Epithelial cell of esophagus (primary cell): ENCODE measurements around the gene WBP11.
"Not testable (repeated sequence)": the region's sequence is repeated elsewhere in the genome, so short reads cannot be mapped to it uniquely, and the experiment has no call there.

ENCODE experiments used
- DNase-seq: peaks from one replicate; pipeline ENCODE4 v3.0.0; 2010; ENCODE audit warnings: low read depth
- H3K4me3 ChIP-seq: 2 replicates; pipeline ENCODE4 v1.5.1; 2011; ENCODE audit warnings: mild to moderate bottlenecking, low read length, control low read depth
- CTCF ChIP-seq: IDR thresholded peaks from 2 replicates; pipeline ENCODE4 v1.5.1; 2011; ENCODE audit warnings: low read depth, mild to moderate bottlenecking, low read length, control low read depth, inconsistent platforms; ENCODE audit not compliant: insufficient read depth; ENCODE audit errors: missing control alignments

WBP11 gene

GRCh38 chr12:14769969-14770495, 33.2 kb downstream of the WBP11 start:
- peak; percentile 84 for DNase-seq
- peak overlapping the region; percentile 95 for H3K4me3 ChIP-seq
- peak; percentile 78 for TF ChIP-seq CTCF

- DNase-seq = no peak
- TF ChIP-seq CTCF = no peak
These were observed 33.8 kb downstream of the WBP11 start for GRCh38 chr12:14769466-14769968.

GRCh38 chr12:14768823-14769405, 34.4 kb downstream of the WBP11 start:
- H3K4me3 ChIP-seq = peak overlapping the region; percentile 95
- no peak for TF ChIP-seq CTCF
- DNase-seq = peak; percentile 81

More at GRCh38 chr12:14769466-14769968, 33.8 kb downstream of the WBP11 start:
- peak overlapping the region; percentile 95 for H3K4me3 ChIP-seq

- DNase-seq = no peak
- H3K4me3 ChIP-seq = no peak overlapping the region
- no peak for TF ChIP-seq CTCF
These were observed 35.7 kb downstream of the WBP11 start for GRCh38 chr12:14767617-14768016.

GRCh38 chr12:14766649-14767215, 36.5 kb downstream of the WBP11 start:
- H3K4me3 ChIP-seq = no peak overlapping the region
- TF ChIP-seq CTCF = no peak

GRCh38 chr12:14766020-14766419, 37.3 kb downstream of the WBP11 start:
- H3K4me3 ChIP-seq, DNase-seq: not testable (repeated sequence)

More at GRCh38 chr12:14766649-14767215, 36.5 kb downstream of the WBP11 start:
- DNase-seq = no peak

GRCh38 chr12:14765398-14765797, 37.9 kb downstream of the WBP11 start:
- DNase-seq = peak; percentile 31
- no peak for TF ChIP-seq CTCF
- H3K4me3 ChIP-seq = no peak overlapping the region

GRCh38 chr12:14759711-14760280, 43.5 kb downstream of the WBP11 start:
- H3K4me3 ChIP-seq, DNase-seq: not testable (repeated sequence)
